Pons (tissue), 1 donor: ENCODE results near the gene ZBTB5.
"Not testable (repeated sequence)": the region's sequence is repeated elsewhere in the genome, so short reads cannot be mapped to it uniquely, and the experiment has no call there.

Experiments used
- DNase-seq: peaks from one replicate; pipeline ENCODE4 v3.0.0-alpha.2; 2016; ENCODE audit warnings: low spot score

Gene ZBTB5

GRCh38 chr9:37486256-37486615 lies 21.0 kb upstream of the ZBTB5 start:
- no peak for DNase-seq

- peak; percentile 88 for DNase-seq
These were observed 20.4 kb upstream of the ZBTB5 start, which contains the start of gene POLR1E for GRCh38 chr9:37485389-37486255. Gene POLR1E, plus strand, starts transcription at chr9:37485948. Its CDS starts 100 bp downstream, at chr9:37486048.

DNA sequence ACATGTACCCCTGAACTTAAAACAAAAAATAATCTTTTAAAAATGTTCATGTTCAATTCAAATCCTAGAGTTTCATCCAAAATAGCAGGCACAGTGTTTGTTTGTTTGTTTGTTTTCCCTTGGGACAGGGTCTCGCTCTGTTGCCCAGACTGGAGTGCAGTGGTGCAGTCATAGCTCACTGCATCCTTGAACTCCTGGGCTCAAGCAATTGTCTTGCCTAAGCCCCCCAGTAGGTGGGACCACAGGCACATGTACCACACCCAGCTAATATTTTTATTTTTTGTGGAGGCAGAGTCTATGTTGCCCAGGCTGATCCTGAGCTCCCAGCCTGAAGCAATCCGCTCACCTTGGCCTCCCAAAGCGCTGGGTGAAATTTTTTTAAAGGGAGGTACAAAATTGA lies 15.5 kb upstream of the ZBTB5 start:
- no peak for DNase-seq

DNA sequence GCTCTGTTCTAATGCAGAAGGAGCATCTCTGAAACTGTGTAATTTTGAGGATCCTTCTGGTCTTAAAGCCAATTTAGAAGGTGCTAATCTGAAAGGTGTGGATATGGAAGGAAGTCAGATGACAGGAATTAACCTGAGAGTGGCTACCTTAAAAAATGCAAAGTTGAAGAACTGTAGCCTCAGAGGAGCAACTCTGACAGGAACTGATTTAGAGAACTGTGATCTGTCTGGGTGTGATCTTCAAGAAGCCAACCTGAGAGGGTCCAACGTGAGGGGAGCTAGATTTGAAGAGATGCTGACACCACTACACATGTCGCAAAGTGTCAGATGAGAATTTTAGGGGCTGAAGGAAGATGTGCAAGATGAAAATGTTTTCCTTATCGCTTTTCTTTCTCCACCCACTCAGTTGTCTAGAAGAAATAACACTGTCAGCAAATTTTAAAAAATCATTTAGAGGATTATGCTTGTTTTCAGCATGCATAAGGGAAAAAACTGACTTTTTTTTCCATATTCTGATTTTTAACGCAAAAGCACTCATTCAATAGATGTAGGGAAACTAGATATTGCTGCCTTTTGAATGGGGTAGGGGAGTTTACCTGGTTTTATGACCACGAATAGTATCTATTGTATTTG lies 12.9 kb upstream of the ZBTB5 start:
- DNase-seq = not testable (repeated sequence)

- DNase-seq = not testable (repeated sequence)
These were observed 12.2 kb upstream of the ZBTB5 start for GRCh38 chr9:37477443-37477842.

DNA sequence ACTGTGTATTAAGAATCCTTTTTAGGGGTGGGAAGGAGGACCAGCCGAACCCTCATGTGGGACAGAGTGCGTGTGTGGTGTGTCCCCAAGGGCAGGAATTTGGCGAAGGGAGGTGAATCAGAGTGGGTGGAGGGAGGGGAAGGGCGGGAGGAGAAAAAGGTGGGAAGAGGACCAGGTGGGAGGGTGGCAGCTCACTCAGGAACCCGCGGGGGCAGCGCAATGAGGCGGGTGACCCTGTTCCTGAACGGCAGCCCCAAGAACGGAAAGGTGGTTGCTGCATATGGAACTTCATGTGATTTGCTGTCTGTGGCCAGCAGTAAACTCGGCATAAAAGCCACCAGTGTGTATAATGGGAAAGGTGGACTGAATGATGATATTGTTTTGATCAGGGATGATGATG lies 11.7 kb upstream of the ZBTB5 start:
- DNase-seq = no peak

GRCh38 chr9:37474438-37474837 lies 9.2 kb upstream of the ZBTB5 start:
- no peak for DNase-seq

- DNase-seq = not testable (repeated sequence)
These were observed 8.7 kb upstream of the ZBTB5 start for GRCh38 chr9:37473982-37474381.

DNA sequence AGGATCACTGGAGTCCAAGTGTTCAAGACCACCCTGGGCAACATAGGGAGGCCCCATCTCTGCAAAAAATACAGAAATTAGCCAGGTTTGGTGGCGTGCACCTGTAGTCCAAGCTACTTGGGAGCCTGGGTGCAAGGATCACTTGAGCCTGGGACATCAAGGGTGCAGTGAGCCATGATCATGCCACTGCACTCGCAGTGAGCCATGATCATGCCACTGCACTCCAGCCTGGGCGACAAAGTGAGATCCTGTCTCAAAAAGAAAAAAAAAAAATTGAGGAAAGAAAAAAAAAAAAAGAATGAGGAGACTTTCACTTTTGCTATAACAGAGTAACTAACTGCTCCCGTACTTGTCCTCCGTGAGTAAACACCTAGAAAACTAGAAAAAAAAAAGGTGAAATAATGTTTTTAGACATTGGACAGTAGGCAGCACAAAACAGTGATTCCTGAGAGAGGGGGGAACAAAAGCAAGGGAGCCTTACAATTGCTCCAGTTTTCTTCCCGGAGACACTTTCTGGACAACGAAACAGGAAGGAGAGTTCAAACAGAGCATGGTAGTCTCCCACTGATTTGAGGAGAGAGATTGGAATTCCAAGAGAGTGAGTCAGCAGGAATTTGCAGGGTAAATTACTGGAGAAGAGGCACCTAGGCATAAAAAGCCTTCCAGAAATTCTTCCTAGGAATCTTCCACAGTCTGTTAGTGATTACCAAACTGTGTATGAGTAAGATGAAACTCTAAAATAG lies 6.9 kb upstream of the ZBTB5 start:
- DNase-seq = peak; percentile 46

- no peak for DNase-seq
These were observed 3.4 kb upstream of the ZBTB5 start for GRCh38 chr9:37468620-37469019.

DNA sequence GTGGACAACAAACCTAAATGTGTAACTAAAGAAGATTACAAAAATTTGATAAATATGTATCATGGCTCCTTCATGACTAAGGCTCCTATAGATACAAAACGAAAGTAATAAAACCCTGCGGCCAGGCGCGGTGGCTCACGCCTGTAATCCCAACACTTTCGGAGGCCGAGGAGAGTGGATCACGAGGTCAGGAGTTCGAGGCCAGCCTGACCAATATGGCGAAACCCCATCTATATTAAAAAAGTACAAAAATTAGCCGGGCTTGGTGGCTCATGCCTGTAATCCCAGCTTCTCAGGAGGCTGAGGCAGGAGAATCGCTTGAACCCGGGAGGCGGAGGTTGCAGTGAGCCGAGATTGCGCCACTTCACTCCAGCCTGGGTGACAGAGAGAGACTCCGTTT lies 2.3 kb upstream of the ZBTB5 start:
- DNase-seq = not testable (repeated sequence)

- DNase-seq = peak; percentile 53
These were observed 923 bp upstream of the ZBTB5 start for GRCh38 chr9:37466037-37466709.

- peak; percentile 49 for DNase-seq
These were observed 613 bp downstream of the ZBTB5 start for GRCh38 chr9:37464426-37465248.

GRCh38 chr9:37464006-37464405 lies 1.2 kb downstream of the ZBTB5 start:
- DNase-seq = no peak

- no peak for DNase-seq
These were observed 8.4 kb downstream of the ZBTB5 start for GRCh38 chr9:37456817-37457216.

- no peak for DNase-seq
These were observed 9.2 kb downstream of the ZBTB5 start for GRCh38 chr9:37455884-37456647.

DNA sequence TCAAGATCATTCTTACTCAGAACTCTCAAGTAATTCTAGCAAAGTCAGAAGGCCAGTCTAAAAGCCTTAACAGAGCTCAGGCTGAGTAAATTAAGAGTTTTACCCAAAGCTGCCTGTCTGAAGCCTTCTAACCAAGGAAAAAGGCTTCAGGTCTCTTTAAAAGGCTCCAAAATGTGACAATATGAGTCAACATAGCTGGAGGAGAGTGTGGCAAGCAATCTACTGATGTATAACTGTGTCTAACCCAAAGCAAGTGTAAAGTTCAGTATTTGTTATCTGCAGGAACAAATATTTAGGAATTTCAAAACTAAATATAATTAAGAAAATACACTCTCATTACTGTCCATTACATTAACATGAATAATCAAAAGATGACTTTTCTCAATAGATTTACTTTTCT lies 11.0 kb downstream of the ZBTB5 start:
- DNase-seq = no peak

GRCh38 chr9:37453827-37454226 lies 11.4 kb downstream of the ZBTB5 start:
- no peak for DNase-seq

GRCh38 chr9:37452611-37453010 lies 12.6 kb downstream of the ZBTB5 start:
- DNase-seq = no peak

DNA sequence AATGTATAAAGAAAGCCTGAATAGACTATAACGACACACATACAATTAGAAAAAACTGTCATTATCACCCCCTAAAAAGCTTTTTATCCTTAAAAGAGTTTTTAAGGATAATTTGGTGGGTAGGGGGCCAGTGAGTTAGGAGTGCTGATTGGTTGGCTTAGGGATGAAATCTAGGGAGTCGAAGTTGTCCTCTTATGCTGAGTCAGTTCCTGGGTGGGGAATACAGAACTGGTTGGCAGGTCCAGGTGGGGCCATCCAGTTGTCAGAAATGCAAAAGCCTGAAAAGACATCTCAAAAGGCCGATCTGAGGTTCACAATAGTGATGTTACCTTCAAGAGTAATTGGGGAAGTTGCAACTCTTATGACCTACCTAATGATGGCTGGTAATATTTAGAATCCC lies 13.6 kb downstream of the ZBTB5 start:
- no peak for DNase-seq
